PC-3 (cell line): Measurements from ENCODE around the gene BMP8B. TPM values are rescaled to one million over a fixed set of nuclear protein-coding genes. Genes with fewer than 3 reads are reported as not detected.

Source experiments
- ATAC-seq: fragments of 200-7000 bp; cut with Tn5 transposase; 2 replicates; pipeline ENCODE4 v1.9.1; 2020; ENCODE audit warnings: mild to moderate bottlenecking, moderate library complexity
- BruUV-seq: library from RNA; stranded (reverse); fragments of 400-500 nt; replicated peaks from 2 replicates; lab custom pipeline; 2021; lab: Mats Ljungman, UMichigan
- CTCF ChIA-PET: fragments of 300-600 bp; sonication (Branson Sonifier 250); formaldehyde crosslinking; loops from one replicate; lab custom pipeline; 2022; ENCODE audit warnings: antibody characterized with exemption; lab: Charles Lee
- POLR2A ChIA-PET: fragments of 300-600 bp; sonication (Branson Sonifier 250); formaldehyde crosslinking; loops from one replicate; lab custom pipeline; 2022; ENCODE audit warnings: antibody characterized with exemption; ENCODE audit not compliant: unreplicated experiment; lab: Charles Lee
- DNase-seq: peaks from one replicate; pipeline ENCODE4 v3.0.0-alpha.2; 2015
- H2AFZ ChIP-seq: fragments of 300-600 bp; sonication (generic); 2 replicates; pipeline ENCODE4 v1.6.0; 2016; ENCODE audit warnings: antibody characterized with exemption, low read length
- H3F3A ChIP-seq: fragments of 300-600 bp; sonication (generic); one replicate; pipeline ENCODE4 v1.6.0; 2017; ENCODE audit warnings: antibody characterized with exemption, low read length, control low read depth, mild to moderate bottlenecking; ENCODE audit not compliant: unreplicated experiment
- H3K27ac ChIP-seq: fragments of 300-600 bp; sonication (generic); 2 replicates; pipeline ENCODE4 v1.5.1; 2016; ENCODE audit warnings: mild to moderate bottlenecking, low read length
- H3K27me3 ChIP-seq: fragments of 300-600 bp; sonication (generic); 2 replicates; pipeline ENCODE4 v1.6.1; 2016; ENCODE audit warnings: low read length, mixed read lengths
- H3K36me3 ChIP-seq: fragments of 300-600 bp; sonication (generic); 2 replicates; pipeline ENCODE4 v1.6.1; 2016; ENCODE audit warnings: low read depth, mixed run types, low read length, mixed read lengths
- H3K4me1 ChIP-seq: fragments of 300-600 bp; sonication (generic); 2 replicates; pipeline ENCODE4 v1.5.1; 2016; ENCODE audit warnings: low read length; ENCODE audit not compliant: insufficient read depth
- H3K4me2 ChIP-seq: fragments of 300-600 bp; sonication (generic); 2 replicates; pipeline ENCODE4 v1.6.0; 2016; ENCODE audit warnings: low read length
- H3K4me3 ChIP-seq: fragments of 300-600 bp; sonication (generic); 2 replicates; pipeline ENCODE4 v1.5.1; 2016; ENCODE audit warnings: mild to moderate bottlenecking, low read length, mixed read lengths
- H3K79me2 ChIP-seq: fragments of 300-600 bp; sonication (generic); 2 replicates; pipeline ENCODE4 v1.6.1; 2017; ENCODE audit warnings: low read length, mixed read lengths
- H3K9ac ChIP-seq: fragments of 300-600 bp; sonication (generic); 2 replicates; pipeline ENCODE4 v1.6.0; 2016; ENCODE audit warnings: mild to moderate bottlenecking, low read length
- H3K9me2 ChIP-seq: fragments of 300-600 bp; sonication (generic); replicated peaks from 2 replicates; pipeline ENCODE4 v1.6.1; 2016; ENCODE audit warnings: mixed run types, low read length, mixed read lengths
- H3K9me3 ChIP-seq: fragments of 300-600 bp; sonication (generic); 2 replicates; pipeline ENCODE4 v1.6.1; 2016; ENCODE audit warnings: low read length, mixed read lengths
- H4K20me1 ChIP-seq: fragments of 300-600 bp; sonication (generic); 2 replicates; pipeline ENCODE4 v1.6.1; 2016; ENCODE audit warnings: low read length, mixed read lengths
- CTCF ChIP-seq: fragments of 300-600 bp; sonication (generic); conservative IDR thresholded peaks from 2 replicates; pipeline ENCODE4 v1.5.1; 2017; ENCODE audit warnings: antibody characterized with exemption, low read depth, mild to moderate bottlenecking, low read length
- EZH2 ChIP-seq: fragments of 300-600 bp; sonication (generic); IDR thresholded peaks from one replicate; pipeline ENCODE4 v1.6.1; 2017; ENCODE audit warnings: antibody characterized with exemption, mild to moderate bottlenecking, low read length; ENCODE audit not compliant: unreplicated experiment
- EZH2phosphoT487 ChIP-seq: fragments of 300-600 bp; sonication (generic); IDR thresholded peaks from 2 replicates; pipeline ENCODE4 v1.6.1; 2018; ENCODE audit warnings: mild to moderate bottlenecking, antibody characterized with exemption, low read length, borderline replicate concordance
- intact Hi-C: fragments of 100-400 bp; cut with micrococcal nuclease; formaldehyde crosslinking; loops from 2 replicates; pipeline ENCODE4 v1.9.0; 2023
- total RNA-seq: library from RNA; depleted of rRNA; stranded (reverse); fragments of >200 nt; gene quantifications from 2 replicates; pipeline ENCODE4 v1.2.3, GENCODE V29; 2014

Gene BMP8B
- total RNA-seq, 1 experiment from 2014 or later, result 3.3 TPM

- Histone ChIP-seq H4K20me1 (no peaks in the 10 kb centered on the region), H3K9ac (no peak overlapping the region), H3K9me2 (no peaks in the 10 kb centered on the region), H3K27ac (no peak overlapping the region), H3F3A (no peaks in the 10 kb centered on the region), H3K9me3 (no peaks in the 10 kb centered on the region), H3K4me3 (no peak overlapping the region), H3K79me2 (no peaks in the 10 kb centered on the region), H2AFZ (no peak overlapping the region), H3K27me3 (no peaks in the 10 kb centered on the region), H3K4me2 (no peak overlapping the region), H3K4me1 (no peaks in the 10 kb centered on the region), H3K36me3 (peaks cover 28% of the 10 kb centered on the region)
- DNase-seq, result no peak
- ChIA-PET CTCF (no interaction called here), POLR2A (no interaction called here)
- no peak for TF ChIP-seq CTCF
- no peak for TF ChIP-seq EZH2
- no peak for TF ChIP-seq EZH2phosphoT487
- intact Hi-C loops, result no loop called here
- no peak for ATAC-seq
- BruUV-seq, result no TSS peak
These were observed 29.9 kb downstream of the BMP8B start for GRCh38 chr1:39758556-39759435.

GRCh38 chr1:39757501-39757900, 31.2 kb downstream of the BMP8B start:
- intact Hi-C loops, result no loop called here
- no peaks in the 10 kb centered on the region for H3K79me2 ChIP-seq
- no peaks in the 10 kb centered on the region for H4K20me1 ChIP-seq
- H2AFZ ChIP-seq, result no peak overlapping the region
- peaks cover 38% of the 10 kb centered on the region for H3K36me3 ChIP-seq
- no peak overlapping the region for H3K27ac ChIP-seq
- H3K27me3 ChIP-seq, result no peaks in the 10 kb centered on the region
- H3K9ac ChIP-seq, result no peak overlapping the region
- H3K4me3 ChIP-seq, result no peak overlapping the region
- ChIA-PET CTCF (no interaction called here), POLR2A (no interaction called here)
- no TSS peak for BruUV-seq
- no peaks in the 10 kb centered on the region for H3K9me2 ChIP-seq
- no peak overlapping the region for H3K4me2 ChIP-seq
- no peaks in the 10 kb centered on the region for H3K4me1 ChIP-seq
- ATAC-seq (no peak), DNase-seq (no peak)
- no peaks in the 10 kb centered on the region for H3K9me3 ChIP-seq
- TF ChIP-seq CTCF (no peak), EZH2 (no peak), EZH2phosphoT487 (no peak)
- H3F3A ChIP-seq, result no peaks in the 10 kb centered on the region

GRCh38 chr1:39755965-39756659, 32.6 kb downstream of the BMP8B start:
- Histone ChIP-seq H3K9me3 (no peaks in the 10 kb centered on the region), H4K20me1 (no peaks in the 10 kb centered on the region), H3K36me3 (peaks cover 51% of the 10 kb centered on the region), H3K27ac (no peak overlapping the region), H3K4me3 (no peak overlapping the region), H3K4me1 (no peaks in the 10 kb centered on the region), H3K4me2 (no peak overlapping the region), H3K9ac (no peak overlapping the region), H3F3A (no peaks in the 10 kb centered on the region), H2AFZ (no peak overlapping the region), H3K9me2 (no peaks in the 10 kb centered on the region), H3K27me3 (no peaks in the 10 kb centered on the region), H3K79me2 (no peaks in the 10 kb centered on the region)
- POLR2A ChIA-PET, result no interaction called here
- BruUV-seq, result no TSS peak
- no peak for TF ChIP-seq CTCF
- no peak for TF ChIP-seq EZH2
- no peak for TF ChIP-seq EZH2phosphoT487
- intact Hi-C loops, result no loop called here
- no peak for ATAC-seq
- CTCF ChIA-PET, result no interaction called here
- no peak for DNase-seq
